Chondrocyte (in vitro differentiated cells): ENCODE measurements around the gene TACO1. TPM values are rescaled to one million over a fixed set of nuclear protein-coding genes. Genes with fewer than 3 reads are reported as not detected.

Experiments used
- DNase-seq: peaks from one replicate; pipeline ENCODE4 v3.0.0; 2021; ENCODE audit warnings: mixed read lengths, low spot score
- H3K27ac Mint-ChIP-seq: one replicate; pipeline ENCODE4 v1.8.0; 2021; ENCODE audit warnings: mild to moderate bottlenecking, moderate library complexity, mixed read lengths; ENCODE audit not compliant: unreplicated experiment
- H3K27me3 Mint-ChIP-seq: 2 replicates; pipeline ENCODE4 v1.8.0; 2021; ENCODE audit warnings: low read depth, mixed read lengths
- H3K36me3 Mint-ChIP-seq: 2 replicates; pipeline ENCODE4 v1.8.0; 2021; ENCODE audit warnings: low read depth, mixed read lengths
- H3K4me1 Mint-ChIP-seq: 2 replicates; pipeline ENCODE4 v1.8.0; 2021; ENCODE audit warnings: low read depth, mild to moderate bottlenecking, mixed read lengths
- H3K4me3 Mint-ChIP-seq: one replicate; pipeline ENCODE4 v1.8.0; 2021; ENCODE audit warnings: mild to moderate bottlenecking, moderate library complexity, mixed read lengths; ENCODE audit not compliant: unreplicated experiment
- H3K9me3 Mint-ChIP-seq: 2 replicates; pipeline ENCODE4 v1.8.0; 2021; ENCODE audit warnings: low read depth, mixed read lengths
- CTCF ChIP-seq: fragments of 200-600 bp; sonication (generic); IDR thresholded peaks from 2 replicates; pipeline ENCODE4 v1.5.0; 2021; ENCODE audit warnings: antibody characterized with exemption, mild to moderate bottlenecking, moderate library complexity
- total RNA-seq: library from RNA; stranded (reverse); gene quantifications from 3 replicates; pipeline ENCODE4 v1.2.1, GENCODE V29; 2021

TACO1 gene
- total RNA-seq, 1 donor from 2014 or later = 17.3 TPM

GRCh38 chr17:63635787-63636186 lies 35.1 kb downstream of the TACO1 start:
- Mint-ChIP-seq H3K36me3 (peaks cover 15% of the 10 kb centered on the region), H3K27me3 (no peaks in the 10 kb centered on the region), H3K9me3 (no peaks in the 10 kb centered on the region), H3K27ac (no peak overlapping the region), H3K4me3 (no peak overlapping the region), H3K4me1 (peaks cover 23% of the 10 kb centered on the region)
- no peak for TF ChIP-seq CTCF
- DNase-seq = no peak

GRCh38 chr17:63639125-63639524 lies 38.4 kb downstream of the TACO1 start:
- Mint-ChIP-seq H3K27ac (peak overlapping the region; percentile 49), H3K4me1 (peaks cover 21% of the 10 kb centered on the region), H3K36me3 (peaks cover 13% of the 10 kb centered on the region), H3K9me3 (no peaks in the 10 kb centered on the region), H3K4me3 (no peak overlapping the region), H3K27me3 (no peaks in the 10 kb centered on the region)
- TF ChIP-seq CTCF = no peak
- DNase-seq = no peak

GRCh38 chr17:63640038-63640437 lies 39.3 kb downstream of the TACO1 start:
- Mint-ChIP-seq H3K27me3 (no peaks in the 10 kb centered on the region), H3K9me3 (no peaks in the 10 kb centered on the region), H3K27ac (peak overlapping the region; percentile 51), H3K4me1 (peaks cover 17% of the 10 kb centered on the region), H3K4me3 (no peak overlapping the region), H3K36me3 (peaks cover 13% of the 10 kb centered on the region)
- no peak for DNase-seq
- no peak for TF ChIP-seq CTCF

GRCh38 chr17:63641692-63642448 lies 41.2 kb downstream of the TACO1 start:
- Mint-ChIP-seq H3K9me3 (no peaks in the 10 kb centered on the region), H3K27me3 (no peaks in the 10 kb centered on the region), H3K4me1 (peaks cover 29% of the 10 kb centered on the region), H3K4me3 (no peak overlapping the region), H3K27ac (no peak overlapping the region), H3K36me3 (peaks cover 10% of the 10 kb centered on the region)
- DNase-seq = no peak
- no peak for TF ChIP-seq CTCF

- no peak overlapping the region for H3K27ac Mint-ChIP-seq
These were observed 44.2 kb downstream of the TACO1 start for GRCh38 chr17:63644846-63645245.

More at GRCh38 chr17:63644846-63645245, 44.2 kb downstream of the TACO1 start:
- peaks cover 7% of the 10 kb centered on the region for H3K36me3 Mint-ChIP-seq
- H3K4me3 Mint-ChIP-seq = no peak overlapping the region
- DNase-seq = no peak
- peaks cover 20% of the 10 kb centered on the region for H3K4me1 Mint-ChIP-seq
- no peak for TF ChIP-seq CTCF
- H3K27me3 Mint-ChIP-seq = no peaks in the 10 kb centered on the region
- no peaks in the 10 kb centered on the region for H3K9me3 Mint-ChIP-seq
